OCI-LY3 (cell line): Measurements from ENCODE around the gene HCK.

Experiments
- EZH2phosphoT487 ChIP-seq: fragments of 200-600 bp; shearing (Covaris generic); IDR thresholded peaks from 2 replicates; pipeline ENCODE4 v1.6.1; 2018; ENCODE audit warnings: antibody characterized with exemption, mixed run types, low read depth
- TF ChIP-seq, protein P1 (sequence below): fragments of 200-600, 300-600 bp; sonication (generic); IDR thresholded peaks from 2 replicates; pipeline ENCODE4 v1.5.1; 2014; ENCODE audit warnings: antibody characterized with exemption, low read length, low read depth

DNA sequence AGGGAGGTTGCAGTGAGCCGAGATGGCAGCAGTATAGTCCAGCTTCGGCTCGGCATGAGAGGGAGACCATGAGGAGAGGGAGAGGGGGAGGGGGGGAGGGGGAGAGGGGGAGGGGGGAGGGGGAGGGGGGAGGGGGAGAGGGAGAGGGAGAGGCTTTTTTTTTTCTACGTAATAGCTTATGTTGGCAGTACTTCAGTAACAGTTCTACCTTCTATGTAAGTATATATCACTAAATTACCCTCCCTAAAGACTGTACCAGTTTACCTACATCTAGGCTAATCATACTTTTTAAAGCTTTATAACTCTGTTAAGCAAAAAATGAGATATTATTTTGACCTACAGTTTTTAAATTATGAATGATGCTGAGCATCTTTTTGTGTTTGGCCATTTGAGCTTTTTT is 71.0 kb downstream of the HCK start:
- TF ChIP-seq, protein P1, sequence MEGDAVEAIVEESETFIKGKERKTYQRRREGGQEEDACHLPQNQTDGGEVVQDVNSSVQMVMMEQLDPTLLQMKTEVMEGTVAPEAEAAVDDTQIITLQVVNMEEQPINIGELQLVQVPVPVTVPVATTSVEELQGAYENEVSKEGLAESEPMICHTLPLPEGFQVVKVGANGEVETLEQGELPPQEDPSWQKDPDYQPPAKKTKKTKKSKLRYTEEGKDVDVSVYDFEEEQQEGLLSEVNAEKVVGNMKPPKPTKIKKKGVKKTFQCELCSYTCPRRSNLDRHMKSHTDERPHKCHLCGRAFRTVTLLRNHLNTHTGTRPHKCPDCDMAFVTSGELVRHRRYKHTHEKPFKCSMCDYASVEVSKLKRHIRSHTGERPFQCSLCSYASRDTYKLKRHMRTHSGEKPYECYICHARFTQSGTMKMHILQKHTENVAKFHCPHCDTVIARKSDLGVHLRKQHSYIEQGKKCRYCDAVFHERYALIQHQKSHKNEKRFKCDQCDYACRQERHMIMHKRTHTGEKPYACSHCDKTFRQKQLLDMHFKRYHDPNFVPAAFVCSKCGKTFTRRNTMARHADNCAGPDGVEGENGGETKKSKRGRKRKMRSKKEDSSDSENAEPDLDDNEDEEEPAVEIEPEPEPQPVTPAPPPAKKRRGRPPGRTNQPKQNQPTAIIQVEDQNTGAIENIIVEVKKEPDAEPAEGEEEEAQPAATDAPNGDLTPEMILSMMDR = no peak
- TF ChIP-seq EZH2phosphoT487 = no peak
